ENCODE data around the gene PIM1. TPM values are rescaled to one million over a fixed set of nuclear protein-coding genes. Genes with fewer than 3 reads are reported as not detected.
"Not testable (repeated sequence)": the region's sequence is repeated elsewhere in the genome, so short reads cannot be mapped to it uniquely, and the experiment has no call there.

The PIM1 gene
- total RNA-seq, 4 donors from 2014 or later: 37.5 to 291 (median 130) TPM

DNA sequence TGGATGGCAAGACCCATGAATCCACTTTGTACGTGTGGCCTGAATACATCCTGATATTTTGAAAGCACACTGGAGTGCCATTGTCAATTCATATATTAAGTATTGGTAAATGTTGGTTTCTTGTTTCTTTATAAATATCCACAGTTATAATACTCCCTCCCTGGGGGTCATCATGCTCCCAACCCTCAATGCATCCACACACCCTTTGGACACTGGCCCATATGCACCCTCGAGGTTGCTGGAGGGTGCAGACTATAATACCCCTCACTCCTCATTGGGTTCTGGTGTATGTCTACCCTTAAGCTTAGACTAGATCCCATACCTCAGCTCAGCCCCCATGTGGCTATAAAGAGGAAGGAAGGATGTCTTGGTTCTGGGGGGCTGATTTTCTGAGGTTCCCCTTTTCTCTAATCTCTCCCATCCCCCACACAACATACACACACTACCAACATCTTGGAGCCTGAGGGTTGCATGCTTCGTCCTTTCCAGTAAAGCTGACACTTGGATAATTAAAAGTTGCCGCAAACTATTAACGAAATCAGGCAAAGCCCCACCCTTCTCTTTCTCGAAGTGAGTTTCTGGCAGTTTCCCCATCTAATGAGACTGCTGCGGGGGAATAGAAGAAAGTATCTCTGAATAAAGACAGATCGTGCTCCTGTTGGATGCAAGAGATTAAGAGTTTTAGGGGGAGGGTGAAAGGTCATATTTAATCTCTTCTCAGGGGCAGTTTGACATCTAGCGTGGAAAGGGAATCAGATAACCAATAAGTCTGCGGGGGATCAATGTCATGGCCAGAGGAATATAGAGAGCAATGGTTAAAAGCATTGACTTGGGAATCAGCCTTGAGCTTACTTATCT is 7.4 kb downstream of the PIM1 start:
- ATAC-seq (ENCODE audit: low FRiP score) (peak; percentile 23), DNase-seq (ENCODE audit: low spot score) (no peak)
- TF ChIP-seq, protein P1, sequence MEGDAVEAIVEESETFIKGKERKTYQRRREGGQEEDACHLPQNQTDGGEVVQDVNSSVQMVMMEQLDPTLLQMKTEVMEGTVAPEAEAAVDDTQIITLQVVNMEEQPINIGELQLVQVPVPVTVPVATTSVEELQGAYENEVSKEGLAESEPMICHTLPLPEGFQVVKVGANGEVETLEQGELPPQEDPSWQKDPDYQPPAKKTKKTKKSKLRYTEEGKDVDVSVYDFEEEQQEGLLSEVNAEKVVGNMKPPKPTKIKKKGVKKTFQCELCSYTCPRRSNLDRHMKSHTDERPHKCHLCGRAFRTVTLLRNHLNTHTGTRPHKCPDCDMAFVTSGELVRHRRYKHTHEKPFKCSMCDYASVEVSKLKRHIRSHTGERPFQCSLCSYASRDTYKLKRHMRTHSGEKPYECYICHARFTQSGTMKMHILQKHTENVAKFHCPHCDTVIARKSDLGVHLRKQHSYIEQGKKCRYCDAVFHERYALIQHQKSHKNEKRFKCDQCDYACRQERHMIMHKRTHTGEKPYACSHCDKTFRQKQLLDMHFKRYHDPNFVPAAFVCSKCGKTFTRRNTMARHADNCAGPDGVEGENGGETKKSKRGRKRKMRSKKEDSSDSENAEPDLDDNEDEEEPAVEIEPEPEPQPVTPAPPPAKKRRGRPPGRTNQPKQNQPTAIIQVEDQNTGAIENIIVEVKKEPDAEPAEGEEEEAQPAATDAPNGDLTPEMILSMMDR (IDR thresholded peaks at IDR 0.05): no peak

DNA sequence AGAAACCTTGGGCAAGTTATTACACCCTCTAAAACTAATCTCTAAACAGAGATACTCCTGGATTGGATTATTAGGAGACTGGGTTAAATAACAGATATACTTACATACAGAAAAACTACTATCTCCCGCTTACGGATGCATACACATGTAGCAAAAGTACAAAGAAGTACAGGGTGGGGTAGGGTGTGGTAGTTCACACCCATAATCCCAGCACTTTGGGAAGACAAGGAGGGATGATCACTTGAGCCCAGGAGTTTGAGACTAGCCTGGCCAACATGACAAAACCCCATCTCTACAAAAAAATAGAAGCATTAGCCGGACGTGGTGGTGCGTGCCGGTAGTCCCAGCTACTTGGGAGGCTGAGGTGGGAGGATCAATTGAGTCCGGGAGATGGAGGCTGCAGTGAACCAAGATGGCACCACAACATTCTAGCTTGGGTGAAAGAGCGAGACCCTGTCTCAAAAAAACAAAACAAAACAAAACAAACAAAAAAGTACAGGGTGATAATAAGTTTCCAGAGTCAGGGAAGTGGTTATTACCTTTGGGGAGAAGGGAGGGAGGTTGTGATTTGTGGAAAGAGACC is 8.1 kb downstream of the PIM1 start:
- TF ChIP-seq, protein P1 (IDR thresholded peaks at IDR 0.05): no peak
- no peak for DNase-seq (ENCODE audit: low spot score)
- no peak for ATAC-seq (ENCODE audit: low FRiP score)

DNA sequence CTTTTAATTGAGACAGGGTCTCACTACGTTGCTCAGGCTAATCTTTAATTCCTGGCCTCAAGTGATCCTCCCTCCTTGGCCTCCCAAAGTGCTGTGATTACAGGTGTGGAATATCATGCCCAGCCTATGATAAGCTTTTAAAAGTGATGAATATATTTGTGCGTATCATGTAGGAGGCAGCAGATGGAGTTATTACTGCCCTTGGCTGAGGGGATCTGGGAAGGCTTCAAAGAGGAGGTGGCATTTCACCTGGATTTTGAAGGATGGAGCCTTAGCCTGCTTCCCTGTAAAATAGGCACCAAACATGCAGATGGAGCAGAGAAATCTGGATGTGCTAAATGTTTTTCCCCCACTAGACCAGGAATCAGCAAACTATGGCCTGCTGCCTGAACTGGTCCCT is 10.1 kb downstream of the PIM1 start:
- no peak for DNase-seq (ENCODE audit: low spot score)
- TF ChIP-seq, protein P1 (IDR thresholded peaks at IDR 0.05): no peak
- ATAC-seq (ENCODE audit: low FRiP score): no peak

DNA sequence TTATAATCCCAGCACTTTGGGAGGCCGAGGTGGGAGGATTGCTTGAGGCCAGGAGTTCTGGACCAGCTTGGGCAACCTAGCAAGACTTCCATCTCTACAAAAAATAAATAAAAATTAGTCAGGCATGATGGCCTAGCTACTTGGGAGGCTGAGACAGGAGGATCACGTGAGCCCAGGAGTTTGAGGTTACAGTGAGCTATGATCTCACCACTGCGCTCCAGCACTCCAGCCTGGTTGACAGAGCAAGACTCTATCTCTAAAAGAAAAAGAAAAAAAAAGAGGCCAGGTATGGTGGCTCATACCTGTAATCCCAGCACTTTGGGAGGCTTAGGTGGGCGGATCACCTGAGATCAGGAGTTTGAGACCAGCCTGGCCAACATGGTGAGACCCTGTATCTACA is 10.7 kb downstream of the PIM1 start:
- not testable (repeated sequence) for DNase-seq (ENCODE audit: low spot score); ATAC-seq (ENCODE audit: low FRiP score)

DNA sequence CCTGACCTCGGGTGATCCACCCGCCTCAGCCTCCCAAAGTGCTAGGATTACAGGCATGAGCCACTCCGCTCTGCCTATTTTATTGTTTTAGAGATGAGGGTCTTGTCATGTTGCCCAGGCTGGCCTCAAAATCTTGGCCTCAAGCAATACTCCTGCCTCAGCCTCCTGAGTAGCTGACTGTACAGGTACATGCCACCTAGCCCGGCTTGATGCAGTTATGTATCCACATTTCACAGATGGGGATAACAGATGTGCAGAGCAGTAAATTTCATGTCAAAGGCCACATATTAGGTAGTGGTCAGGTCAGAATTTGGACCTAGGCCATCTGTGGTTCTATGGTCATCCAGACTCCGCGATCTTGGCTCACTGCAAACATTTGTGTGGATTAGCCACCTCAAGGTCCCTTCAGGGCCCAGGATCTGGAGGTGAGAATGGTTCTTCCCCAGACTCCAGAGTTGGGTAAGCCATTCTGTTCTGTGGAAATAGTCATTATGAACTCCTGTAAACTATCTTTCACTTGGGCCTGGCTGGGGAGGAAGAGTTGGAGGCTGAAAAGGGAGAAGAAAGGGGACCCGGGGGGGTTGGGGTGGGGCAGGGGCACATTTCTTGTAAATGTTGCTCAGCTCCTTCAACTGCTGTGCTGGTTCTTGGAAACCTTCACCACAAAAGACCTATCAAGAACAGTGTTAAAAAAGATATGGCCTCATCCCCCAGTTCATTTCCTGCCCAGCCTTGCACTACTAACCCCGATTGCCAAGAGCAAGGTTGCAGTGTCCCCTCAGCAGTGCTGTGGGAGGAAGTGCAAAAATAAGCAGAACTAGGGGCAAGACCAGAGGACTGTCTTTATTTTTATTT is 13.0 kb downstream of the PIM1 start:
- TF ChIP-seq, protein P1 (IDR thresholded peaks at IDR 0.05): no peak
- ATAC-seq (ENCODE audit: low FRiP score) (peak; percentile 50), DNase-seq (ENCODE audit: low spot score) (no peak)

DNA sequence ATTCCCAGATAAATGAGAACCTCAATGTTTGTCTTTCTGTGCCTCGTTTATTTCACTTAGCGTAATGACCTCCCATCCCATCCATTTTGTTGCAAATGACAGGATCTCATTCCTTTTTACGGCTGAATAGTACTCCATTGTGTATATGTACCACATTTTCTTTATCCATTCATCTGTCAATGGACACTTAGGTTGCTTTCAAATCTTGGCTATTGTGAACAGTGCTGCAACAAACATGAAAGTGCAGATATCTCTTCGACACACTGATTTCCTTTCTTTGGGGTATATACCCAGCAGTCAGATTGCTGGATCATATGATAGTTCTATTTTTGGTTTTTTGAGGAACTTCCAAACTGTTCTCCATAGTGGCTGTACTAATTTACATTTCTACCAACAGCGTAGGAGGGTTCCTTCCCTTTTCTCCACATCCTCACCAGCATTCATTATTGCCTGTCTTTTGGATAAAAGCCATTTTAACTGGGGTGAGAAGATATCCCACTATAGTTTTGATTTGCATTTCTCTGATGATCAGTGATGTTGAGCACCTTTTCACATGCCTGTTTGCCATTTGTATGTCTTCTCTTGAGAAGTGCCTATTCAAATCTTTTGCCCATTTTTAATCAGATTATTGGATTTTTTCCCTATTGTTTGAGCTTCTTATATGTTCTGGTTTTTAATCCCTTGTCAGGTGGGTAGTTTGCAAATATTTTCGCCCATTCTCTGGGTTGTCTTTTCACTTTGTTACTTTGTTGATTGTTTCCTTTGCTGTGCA is 16.2 kb downstream of the PIM1 start:
- not testable (repeated sequence) for ATAC-seq (ENCODE audit: low FRiP score); DNase-seq (ENCODE audit: low spot score)

DNA sequence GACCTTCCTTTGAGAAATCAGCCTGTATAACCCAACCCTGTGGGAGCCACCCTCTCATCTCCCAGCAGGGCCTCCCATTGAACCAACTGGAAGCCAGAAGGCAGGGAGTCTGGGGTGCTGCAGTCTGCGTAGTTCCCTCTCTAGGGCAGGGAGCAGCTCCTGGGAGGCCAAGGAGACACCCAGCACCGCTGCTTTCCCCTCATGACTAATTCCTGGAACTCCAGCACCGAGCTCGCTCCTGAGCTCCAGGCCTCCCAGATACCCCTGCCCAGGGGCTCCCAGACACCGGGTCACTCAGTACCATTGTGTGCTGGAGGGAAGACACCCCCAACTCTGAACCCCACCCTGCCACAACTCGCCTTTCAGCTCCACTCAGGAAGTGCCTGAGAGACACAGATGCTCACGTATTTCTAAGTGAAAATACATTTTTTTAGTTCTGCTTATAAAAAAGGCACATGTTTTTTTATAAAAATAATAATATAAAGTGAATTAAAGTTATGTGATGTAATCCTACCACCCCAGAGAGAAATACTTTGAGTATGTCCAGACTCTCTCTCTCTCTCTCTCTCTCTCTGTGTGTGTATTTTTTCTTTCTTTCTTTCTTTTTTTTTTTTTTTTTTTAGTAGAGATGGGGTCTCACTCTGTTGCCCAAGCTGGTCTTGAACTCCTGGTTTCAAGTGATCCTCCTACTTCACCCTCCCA is 17.5 kb downstream of the PIM1 start:
- DNase-seq (ENCODE audit: low spot score): no peak
- ATAC-seq (ENCODE audit: low FRiP score): no peak
- TF ChIP-seq, protein P1 (IDR thresholded peaks at IDR 0.05): no peak
